Neural progenitor cell (in vitro differentiated cells): ENCODE data around the gene HMX1. TPM values are rescaled to one million over a fixed set of nuclear protein-coding genes. Genes with fewer than 3 reads are reported as not detected.

Source experiments
- DNase-seq: peaks from one replicate; pipeline ENCODE4 v3.0.0-alpha.2; 2016; ENCODE audit warnings: low spot score
- H2AFZ ChIP-seq: fragments of 200-600 bp; sonication (generic); replicated peaks from 2 replicates; pipeline ENCODE4 v1.6.1; 2016; ENCODE audit warnings: antibody characterized with exemption
- H3F3A ChIP-seq: fragments of 200-600 bp; sonication (generic); 2 replicates; pipeline ENCODE4 v1.6.1; 2016; ENCODE audit warnings: antibody characterized with exemption, low read depth
- H3K27ac ChIP-seq: fragments of 200-600 bp; sonication (generic); 2 replicates; pipeline ENCODE4 v1.5.1; 2016; ENCODE audit warnings: mild to moderate bottlenecking
- H3K27me3 ChIP-seq: fragments of 200-600 bp; sonication (generic); 2 replicates; pipeline ENCODE4 v1.6.1; 2016; ENCODE audit warnings: mild to moderate bottlenecking, moderate library complexity
- H3K36me3 ChIP-seq: fragments of 200-600 bp; sonication (generic); 2 replicates; pipeline ENCODE4 v1.5.1; 2016
- H3K4me1 ChIP-seq: fragments of 200-600 bp; sonication (generic); 2 replicates; pipeline ENCODE4 v1.6.1; 2016; ENCODE audit warnings: mixed run types
- H3K4me2 ChIP-seq: fragments of 200-600 bp; sonication (generic); 2 replicates; pipeline ENCODE4 v1.6.1; 2016
- H3K4me3 ChIP-seq: fragments of 200-600 bp; sonication (generic); 2 replicates; pipeline ENCODE4 v1.5.1; 2016
- H3K79me2 ChIP-seq: fragments of 200-600 bp; sonication (generic); 2 replicates; pipeline ENCODE4 v1.6.1; 2016; ENCODE audit warnings: low read depth
- H3K9ac ChIP-seq: fragments of 200-600 bp; sonication (generic); 2 replicates; pipeline ENCODE4 v1.6.1; 2016
- H3K9me3 ChIP-seq: fragments of 200-600 bp; sonication (generic); 2 replicates; pipeline ENCODE4 v1.5.1; 2016; ENCODE audit warnings: low read depth
- H4K20me1 ChIP-seq: fragments of 200-600 bp; sonication (generic); 2 replicates; pipeline ENCODE4 v1.6.1; 2016; ENCODE audit warnings: low read depth
- H3K27ac Mint-ChIP-seq: 3 replicates; pipeline ENCODE4 v1.8.0; 2021; ENCODE audit warnings: mixed read lengths
- H3K27me3 Mint-ChIP-seq: 2 replicates; pipeline ENCODE4 v1.8.0; 2022; ENCODE audit warnings: low read depth, mild to moderate bottlenecking, inconsistent platforms, moderate library complexity, mixed read lengths; ENCODE audit not compliant: insufficient read depth
- H3K36me3 Mint-ChIP-seq: 3 replicates; pipeline ENCODE4 v1.8.0; 2021; ENCODE audit warnings: mixed read lengths
- H3K4me1 Mint-ChIP-seq: 3 replicates; pipeline ENCODE4 v1.8.0; 2021; ENCODE audit warnings: mixed read lengths
- H3K4me3 Mint-ChIP-seq: 3 replicates; pipeline ENCODE4 v1.8.0; 2021; ENCODE audit warnings: mild to moderate bottlenecking, moderate library complexity, mixed read lengths
- H3K9me3 Mint-ChIP-seq: 3 replicates; pipeline ENCODE4 v1.8.0; 2020; ENCODE audit warnings: mixed read lengths
- CTCF ChIP-seq: fragments of 200-600 bp; sonication (generic); IDR thresholded peaks from 2 replicates; pipeline ENCODE4 v1.5.1; 2017; ENCODE audit warnings: antibody characterized with exemption, mild to moderate bottlenecking
- EZH2 ChIP-seq: fragments of 200-600 bp; sonication (generic); IDR thresholded peaks from 2 replicates; pipeline ENCODE4 v1.6.1; 2017; ENCODE audit warnings: antibody characterized with exemption, mild to moderate bottlenecking, moderate library complexity
- EZH2phosphoT487 ChIP-seq: fragments of 200-600 bp; sonication (generic); IDR thresholded peaks from 2 replicates; pipeline ENCODE4 v1.6.1; 2017; ENCODE audit warnings: antibody characterized with exemption
- total RNA-seq: library from RNA; depleted of rRNA; stranded (reverse); fragments of >200 nt; gene quantifications from 2 replicates; pipeline ENCODE4 v1.2.3, GENCODE V29; 2015; ENCODE audit warnings: low replicate concordance

HMX1 gene
- total RNA-seq, 1 donor from 2014 or later: not detected

- Histone ChIP-seq H3K9me3 (no peaks in the 10 kb centered on the region), H3K9ac (no peak overlapping the region), H4K20me1 (peaks cover 87% of the 10 kb centered on the region), H3K79me2 (no peaks in the 10 kb centered on the region), H3K27me3 (peaks cover 100% of the 10 kb centered on the region), H3K27ac (no peak overlapping the region), H3K4me1 (peaks cover 12% of the 10 kb centered on the region), H3K4me2 (peak overlapping the region; percentile 78), H3K36me3 (no peaks in the 10 kb centered on the region), H3K4me3 (peak overlapping the region; percentile 40), H3F3A (peaks cover 3% of the 10 kb centered on the region), H2AFZ (no peak overlapping the region)
- peak; percentile 2 for DNase-seq
- no peak overlapping the region for H3K27ac Mint-ChIP-seq
- no peaks in the 10 kb centered on the region for H3K9me3 Mint-ChIP-seq
- H3K4me3 Mint-ChIP-seq: peak overlapping the region; percentile 66
- peaks cover 15% of the 10 kb centered on the region for H3K4me1 Mint-ChIP-seq
- TF ChIP-seq CTCF (no peak), EZH2 (peak; percentile 95), EZH2phosphoT487 (peak; percentile 96)
- peaks cover 78% of the 10 kb centered on the region for H3K27me3 Mint-ChIP-seq
- H3K36me3 Mint-ChIP-seq: no peaks in the 10 kb centered on the region
Measured at GRCh38 chr4:8870647-8871416, 807 bp downstream of the HMX1 start.

- H3K79me2 ChIP-seq: no peaks in the 10 kb centered on the region
- Mint-ChIP-seq H3K4me3 (peak overlapping the region; percentile 74), H3K36me3 (no peaks in the 10 kb centered on the region), H3K4me1 (peaks cover 15% of the 10 kb centered on the region), H3K27me3 (peaks cover 76% of the 10 kb centered on the region), H3K9me3 (no peaks in the 10 kb centered on the region), H3K27ac (no peak overlapping the region)
- H3K4me3 ChIP-seq: no peak overlapping the region
- peaks cover 3% of the 10 kb centered on the region for H3F3A ChIP-seq
- DNase-seq: peak; percentile 2
- H2AFZ ChIP-seq: no peak overlapping the region
- TF ChIP-seq CTCF (no peak), EZH2phosphoT487 (no peak), EZH2 (no peak)
- H3K27ac ChIP-seq: no peak overlapping the region
- H3K27me3 ChIP-seq: peaks cover 100% of the 10 kb centered on the region
- no peak overlapping the region for H3K4me2 ChIP-seq
- no peak overlapping the region for H3K9ac ChIP-seq
- peaks cover 87% of the 10 kb centered on the region for H4K20me1 ChIP-seq
- H3K9me3 ChIP-seq: no peaks in the 10 kb centered on the region
- H3K36me3 ChIP-seq: no peaks in the 10 kb centered on the region
- peaks cover 12% of the 10 kb centered on the region for H3K4me1 ChIP-seq
Measured at GRCh38 chr4:8869898-8870646, 1.6 kb downstream of the HMX1 start.

GRCh38 chr4:8869002-8869897 is 2.4 kb downstream of the HMX1 start:
- peaks cover 12% of the 10 kb centered on the region for H3K4me1 ChIP-seq
- Mint-ChIP-seq H3K36me3 (no peaks in the 10 kb centered on the region), H3K9me3 (no peaks in the 10 kb centered on the region), H3K4me3 (peak overlapping the region; percentile 53), H3K27ac (no peak overlapping the region), H3K27me3 (peaks cover 76% of the 10 kb centered on the region), H3K4me1 (peaks cover 15% of the 10 kb centered on the region)
- H2AFZ ChIP-seq: no peak overlapping the region
- no peak overlapping the region for H3K4me3 ChIP-seq
- H3K36me3 ChIP-seq: no peaks in the 10 kb centered on the region
- no peak overlapping the region for H3K27ac ChIP-seq
- no peak overlapping the region for H3K4me2 ChIP-seq
- no peak for TF ChIP-seq CTCF
- peak; percentile 15 for TF ChIP-seq EZH2phosphoT487
- TF ChIP-seq EZH2: peak; percentile 79
- peaks cover 87% of the 10 kb centered on the region for H4K20me1 ChIP-seq
- no peak overlapping the region for H3K9ac ChIP-seq
- no peaks in the 10 kb centered on the region for H3K79me2 ChIP-seq
- H3K27me3 ChIP-seq: peaks cover 100% of the 10 kb centered on the region
- H3K9me3 ChIP-seq: no peaks in the 10 kb centered on the region
- no peak for DNase-seq
- H3F3A ChIP-seq: peaks cover 3% of the 10 kb centered on the region
